ENCODE measurements around the gene IL25. TPM values are rescaled to one million over a fixed set of nuclear protein-coding genes. Genes with fewer than 3 reads are reported as not detected.
A peak's percentile ranks its signal among the peaks of the same experiment; 100 is the strongest.

Gene IL25
- total RNA-seq, 1 donor from 2014 or later, result not detected

- ATAC-seq, result peak; percentile 58
- intact Hi-C loops (cut with DNase I), result no loop called here
- peaks cover 16% of the 10 kb centered on the region for H3K4me1 ChIP-seq
Observed at GRCh38 chr14:23365036-23365731, 7.4 kb upstream of the IL25 start, which contains the start of gene EFS. Gene EFS (minus strand): TSS chr14:23365172. CDS start chr14:23365025, 147 bp downstream.

DNA sequence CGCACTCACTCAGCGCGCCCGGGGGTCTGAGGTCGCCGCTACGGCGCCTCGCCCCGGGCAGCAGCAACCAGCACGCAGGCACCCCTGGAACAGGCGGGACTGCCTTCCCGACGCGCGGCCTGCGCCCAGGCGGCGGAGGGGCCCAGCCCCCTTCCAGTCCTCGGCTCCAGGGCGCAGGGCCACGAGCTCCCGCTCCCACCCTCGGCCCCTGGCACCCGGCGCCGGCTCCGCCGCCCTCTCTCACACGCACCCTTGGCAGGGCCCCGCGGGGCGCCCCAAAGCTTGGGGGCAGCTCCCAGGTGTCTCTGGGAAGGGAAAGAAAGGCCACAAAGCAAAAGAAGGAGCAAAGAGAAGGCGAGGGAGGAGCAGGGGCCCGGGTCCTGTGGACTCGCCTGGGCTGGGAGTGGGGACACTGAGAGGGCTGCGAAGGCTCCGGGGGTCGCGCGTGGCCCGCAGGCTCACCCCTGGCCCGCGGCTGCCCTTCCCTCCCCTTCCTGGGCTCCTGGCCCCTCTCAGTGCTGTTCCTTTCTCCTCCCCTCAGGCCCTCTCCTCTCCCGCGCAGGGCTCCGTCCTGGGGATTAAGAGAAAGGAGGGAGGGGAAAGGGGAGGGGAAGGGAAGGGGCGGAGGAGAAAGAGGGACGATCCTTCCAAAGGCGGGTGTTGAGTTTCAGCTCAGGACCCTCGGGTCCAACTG, 6.7 kb upstream of the IL25 start:
- H3K4me1 ChIP-seq, result peaks cover 16% of the 10 kb centered on the region
- H3K27ac ChIP-seq, result peak overlapping the region; percentile 84

More at GRCh38 chr14:23365036-23365731, 7.4 kb upstream of the IL25 start, which contains the start of gene EFS:
- Histone ChIP-seq H3K4me3 (peak within 1 kb of the TSS; percentile 59), H3K9me3 (no peaks in the 10 kb centered on the region), H3K36me3 (no peaks in the 10 kb centered on the region), H3K27me3 (peaks cover 9% of the 10 kb centered on the region), H3K27ac (peak within 1 kb of the TSS; percentile 84)
- TF ChIP-seq, protein P1, sequence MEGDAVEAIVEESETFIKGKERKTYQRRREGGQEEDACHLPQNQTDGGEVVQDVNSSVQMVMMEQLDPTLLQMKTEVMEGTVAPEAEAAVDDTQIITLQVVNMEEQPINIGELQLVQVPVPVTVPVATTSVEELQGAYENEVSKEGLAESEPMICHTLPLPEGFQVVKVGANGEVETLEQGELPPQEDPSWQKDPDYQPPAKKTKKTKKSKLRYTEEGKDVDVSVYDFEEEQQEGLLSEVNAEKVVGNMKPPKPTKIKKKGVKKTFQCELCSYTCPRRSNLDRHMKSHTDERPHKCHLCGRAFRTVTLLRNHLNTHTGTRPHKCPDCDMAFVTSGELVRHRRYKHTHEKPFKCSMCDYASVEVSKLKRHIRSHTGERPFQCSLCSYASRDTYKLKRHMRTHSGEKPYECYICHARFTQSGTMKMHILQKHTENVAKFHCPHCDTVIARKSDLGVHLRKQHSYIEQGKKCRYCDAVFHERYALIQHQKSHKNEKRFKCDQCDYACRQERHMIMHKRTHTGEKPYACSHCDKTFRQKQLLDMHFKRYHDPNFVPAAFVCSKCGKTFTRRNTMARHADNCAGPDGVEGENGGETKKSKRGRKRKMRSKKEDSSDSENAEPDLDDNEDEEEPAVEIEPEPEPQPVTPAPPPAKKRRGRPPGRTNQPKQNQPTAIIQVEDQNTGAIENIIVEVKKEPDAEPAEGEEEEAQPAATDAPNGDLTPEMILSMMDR (IDR thresholded peaks at IDR 0.05), result no peak
- DNase-seq, result no peak

DNA sequence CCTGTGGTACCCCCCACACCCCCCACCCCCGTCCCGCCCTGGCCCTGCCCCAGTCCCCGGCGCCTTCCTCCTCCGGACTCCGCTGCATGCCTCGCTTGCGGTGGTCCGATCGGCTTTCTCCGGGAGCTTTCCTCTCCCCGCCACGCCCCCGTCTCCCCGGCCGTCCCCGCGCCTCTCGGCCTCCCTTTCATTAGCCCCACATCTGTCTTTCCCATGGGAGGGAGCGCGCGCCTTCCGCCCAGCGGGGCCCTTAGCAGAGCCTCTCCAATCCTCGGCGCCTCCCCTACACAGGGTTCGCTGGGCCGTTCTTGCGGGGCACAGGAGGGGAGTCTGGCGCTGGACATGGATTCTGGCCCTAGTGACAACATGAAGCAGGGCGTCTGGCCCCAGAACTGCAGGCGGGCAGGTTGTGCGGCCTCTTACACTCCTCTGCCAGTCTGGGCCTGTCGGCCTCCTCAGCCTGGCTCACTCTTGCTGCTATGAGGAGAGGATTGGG, 6.1 kb upstream of the IL25 start:
- H3K27me3 ChIP-seq, result peaks cover 9% of the 10 kb centered on the region
- intact Hi-C loops (cut with DNase I), result no loop called here
- peak; percentile 82 for DNase-seq
- H3K4me1 ChIP-seq, result peaks cover 16% of the 10 kb centered on the region
- peak overlapping the region; percentile 59 for H3K4me3 ChIP-seq
- TF ChIP-seq, protein P1 (IDR thresholded peaks at IDR 0.05), result no peak
- no peaks in the 10 kb centered on the region for H3K9me3 ChIP-seq
- no peaks in the 10 kb centered on the region for H3K36me3 ChIP-seq
- peak; percentile 66 for ATAC-seq
- H3K27ac ChIP-seq, result peak overlapping the region; percentile 84

More for the DNA sequence above, 6.7 kb upstream of the IL25 start:
- intact Hi-C loops (cut with DNase I), result no loop called here
- no peak for DNase-seq
- H3K4me3 ChIP-seq, result peak overlapping the region; percentile 59
- no peaks in the 10 kb centered on the region for H3K36me3 ChIP-seq
- peak; percentile 73 for ATAC-seq
- H3K27me3 ChIP-seq, result peaks cover 9% of the 10 kb centered on the region
- TF ChIP-seq, protein P1 (IDR thresholded peaks at IDR 0.05), result no peak
- no peaks in the 10 kb centered on the region for H3K9me3 ChIP-seq

- ATAC-seq, result no peak
- intact Hi-C loops (cut with DNase I), result no loop called here
Observed at GRCh38 chr14:23370221-23370620, 2.4 kb upstream of the IL25 start.

GRCh38 chr14:23371865-23372264, 744 bp upstream of the IL25 start:
- Histone ChIP-seq H3K27me3 (no peaks in the 10 kb centered on the region), H3K9me3 (no peaks in the 10 kb centered on the region), H3K36me3 (no peaks in the 10 kb centered on the region), H3K27ac (no peak overlapping the region), H3K4me3 (no peak overlapping the region), H3K4me1 (no peaks in the 10 kb centered on the region)
- TF ChIP-seq, protein P1 (IDR thresholded peaks at IDR 0.05), result no peak
- ATAC-seq, result no peak
- intact Hi-C loops (cut with DNase I), result no loop called here
- DNase-seq, result no peak

More at GRCh38 chr14:23370221-23370620, 2.4 kb upstream of the IL25 start:
- no peaks in the 10 kb centered on the region for H3K36me3 ChIP-seq
- peaks cover 7% of the 10 kb centered on the region for H3K27me3 ChIP-seq
- DNase-seq, result no peak
- H3K4me3 ChIP-seq, result no peak overlapping the region
- H3K4me1 ChIP-seq, result peaks cover 4% of the 10 kb centered on the region
- no peak overlapping the region for H3K27ac ChIP-seq
- H3K9me3 ChIP-seq, result no peaks in the 10 kb centered on the region
- TF ChIP-seq, protein P1 (IDR thresholded peaks at IDR 0.05), result no peak
